Stimulated activated CD8-positive, alpha-beta memory T cell treated with anti-CD3 and anti-CD28 coated beads, Interleukin-4, amount 100 ng/mL, for 24 hours (primary cell): ENCODE data around the gene CDADC1.
A peak's percentile ranks its signal among the peaks of the same experiment; 100 is the strongest.

Experiments used
- DNase-seq: peaks from one replicate; pipeline ENCODE4 v3.0.0-alpha.2; 2020; ENCODE audit warnings: low read depth

CDADC1 gene

GRCh38 chr13:49247643-49248621, at the start of gene CDADC1:
TSS of gene CDADC1 (plus strand) at chr13:49247925. CDS start at chr13:49248038, 113 bp downstream.
- DNase-seq, result peak; percentile 94

- DNase-seq, result no peak
Measured at GRCh38 chr13:49206641-49207040, 41.1 kb upstream of the CDADC1 start.

- no peak for DNase-seq
Measured at GRCh38 chr13:49208619-49209018, 39.1 kb upstream of the CDADC1 start.

- no peak for DNase-seq
Measured at GRCh38 chr13:49210114-49210513, 37.6 kb upstream of the CDADC1 start.

GRCh38 chr13:49210669-49211068, 37.1 kb upstream of the CDADC1 start:
- no peak for DNase-seq

GRCh38 chr13:49213539-49213938, 34.2 kb upstream of the CDADC1 start:
- DNase-seq, result no peak

- no peak for DNase-seq
Measured at GRCh38 chr13:49213997-49214916, 33.5 kb upstream of the CDADC1 start.

GRCh38 chr13:49214917-49215376, 32.8 kb upstream of the CDADC1 start:
- no peak for DNase-seq

- no peak for DNase-seq
Measured at GRCh38 chr13:49216334-49216733, 31.4 kb upstream of the CDADC1 start.

GRCh38 chr13:49217962-49218492, 29.7 kb upstream of the CDADC1 start:
- DNase-seq, result no peak

- no peak for DNase-seq
Measured at GRCh38 chr13:49218493-49219051, 29.2 kb upstream of the CDADC1 start.

GRCh38 chr13:49219647-49220035, 28.1 kb upstream of the CDADC1 start:
- no peak for DNase-seq

- DNase-seq, result no peak
Measured at GRCh38 chr13:49220036-49220855, 27.5 kb upstream of the CDADC1 start, which contains the start of gene MLNR. TSS of gene MLNR (plus strand) at chr13:49220338. CDS start at chr13:49220338, 0 bp downstream.

GRCh38 chr13:49220856-49221589, 26.7 kb upstream of the CDADC1 start:
- DNase-seq, result no peak

- no peak for DNase-seq
Measured at GRCh38 chr13:49221590-49221965, 26.1 kb upstream of the CDADC1 start.

GRCh38 chr13:49225223-49226042, 22.3 kb upstream of the CDADC1 start:
- DNase-seq, result no peak

- DNase-seq, result no peak
Measured at GRCh38 chr13:49226613-49227012, 21.1 kb upstream of the CDADC1 start.

GRCh38 chr13:49234741-49235140, 13.0 kb upstream of the CDADC1 start:
- DNase-seq, result no peak

GRCh38 chr13:49235856-49236431, 11.8 kb upstream of the CDADC1 start:
- DNase-seq, result no peak
